Measurements from ENCODE around the gene CD59. TPM values are rescaled to one million over a fixed set of nuclear protein-coding genes. Genes with fewer than 3 reads are reported as not detected.

The CD59 gene
- total and polyA plus RNA-seq, 2 of the 4 experiments (the other 2 are of a cell fraction), result 765 to 1,140 TPM

DNA sequence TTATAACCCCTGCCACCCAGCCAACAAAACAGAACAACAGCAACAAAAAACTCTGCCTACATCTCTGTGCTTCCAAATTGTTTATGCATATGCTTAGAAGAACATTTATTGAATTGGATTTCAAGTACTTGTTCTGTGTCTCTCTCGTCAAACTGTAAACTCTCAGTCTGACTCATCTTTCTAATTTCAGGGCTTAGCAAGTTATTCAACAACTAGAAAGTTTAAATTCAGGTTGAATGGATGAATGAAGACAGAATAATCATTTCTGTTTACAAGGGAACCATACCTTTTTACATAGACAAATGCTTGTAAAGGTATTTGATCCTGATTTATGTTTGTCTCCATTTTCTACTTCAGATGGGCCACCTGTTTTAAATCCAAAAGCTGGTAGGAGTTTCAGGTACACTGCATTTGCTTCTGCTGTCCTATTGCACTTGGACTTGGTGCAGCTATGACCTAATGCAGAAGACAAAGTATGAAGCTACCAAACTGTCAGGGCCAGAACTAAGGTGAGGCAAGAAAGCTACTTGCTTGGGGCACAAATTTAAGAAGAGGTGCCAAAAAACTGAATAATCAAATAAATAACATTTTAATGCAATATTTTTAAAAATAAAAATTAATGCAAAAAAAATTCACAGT, 39.7 kb upstream of the CD59 start:
- H3K9me3 ChIP-seq (ENCODE audit: control insufficient read depth, insufficient read depth, low read length), result no peaks in the 10 kb centered on the region
- H3K4me1 ChIP-seq (ENCODE audit: control insufficient read depth, insufficient read depth, low read length), result peaks cover 18% of the 10 kb centered on the region
- no peak overlapping the region for H3K14ac ChIP-seq (replicated peaks; ENCODE audit: low read depth, low read length)
- no peak overlapping the region for H3K23ac ChIP-seq (ENCODE audit: low read depth, low read length)
- H3K79me1 ChIP-seq (ENCODE audit: low read depth in 1 of 2, low read length in 2 of 2), result peaks cover 10 to 23% of the 10 kb centered on the region in 2 experiments
- H3K4ac ChIP-seq (ENCODE audit: low read depth, low read length), result no peak overlapping the region
- no peaks in the 10 kb centered on the region for H3K36me3 ChIP-seq (ENCODE audit: control insufficient read depth, insufficient read depth, low read length)
- H2AK9ac ChIP-seq (replicated peaks; ENCODE audit: low read depth, low read length, poor library complexity), result no peak overlapping the region
- no peak overlapping the region for H3K27ac ChIP-seq (ENCODE audit: insufficient read depth, low read length)
- no peak overlapping the region for H3K56ac ChIP-seq (ENCODE audit: extremely low read depth, insufficient read depth, low read length)
- no peaks in the 10 kb centered on the region for H3K27me3 ChIP-seq (ENCODE audit: control insufficient read depth, insufficient read depth, low read length)
- peaks cover 22% of the 10 kb centered on the region for H3K9me1 ChIP-seq (ENCODE audit: insufficient read depth, low read length)
- CTCF ChIA-PET, result no interaction called here
- POLR2A ChIA-PET (ENCODE audit: unreplicated experiment), result no interaction called here
- no peak for TF ChIP-seq CEBPB (IDR thresholded peaks at IDR 0.05; ENCODE audit: low read depth, low read length)
- TF ChIP-seq BHLHE40 (IDR thresholded peaks at IDR 0.05; ENCODE audit: low read depth, low read length), result no peak
- TF ChIP-seq POLR2A (IDR thresholded peaks at IDR 0.05; ENCODE audit: low read depth, low read length), result no peak
- no peak for TF ChIP-seq MAFK (IDR thresholded peaks at IDR 0.05; ENCODE audit: low read depth, low read length)
- no peak for TF ChIP-seq RCOR1 (IDR thresholded peaks at IDR 0.05; ENCODE audit: insufficient replicate concordance, low read length)
- no peak for TF ChIP-seq CHD1 (IDR thresholded peaks at IDR 0.05; ENCODE audit: low read depth, low read length)
- TF ChIP-seq, protein P1, sequence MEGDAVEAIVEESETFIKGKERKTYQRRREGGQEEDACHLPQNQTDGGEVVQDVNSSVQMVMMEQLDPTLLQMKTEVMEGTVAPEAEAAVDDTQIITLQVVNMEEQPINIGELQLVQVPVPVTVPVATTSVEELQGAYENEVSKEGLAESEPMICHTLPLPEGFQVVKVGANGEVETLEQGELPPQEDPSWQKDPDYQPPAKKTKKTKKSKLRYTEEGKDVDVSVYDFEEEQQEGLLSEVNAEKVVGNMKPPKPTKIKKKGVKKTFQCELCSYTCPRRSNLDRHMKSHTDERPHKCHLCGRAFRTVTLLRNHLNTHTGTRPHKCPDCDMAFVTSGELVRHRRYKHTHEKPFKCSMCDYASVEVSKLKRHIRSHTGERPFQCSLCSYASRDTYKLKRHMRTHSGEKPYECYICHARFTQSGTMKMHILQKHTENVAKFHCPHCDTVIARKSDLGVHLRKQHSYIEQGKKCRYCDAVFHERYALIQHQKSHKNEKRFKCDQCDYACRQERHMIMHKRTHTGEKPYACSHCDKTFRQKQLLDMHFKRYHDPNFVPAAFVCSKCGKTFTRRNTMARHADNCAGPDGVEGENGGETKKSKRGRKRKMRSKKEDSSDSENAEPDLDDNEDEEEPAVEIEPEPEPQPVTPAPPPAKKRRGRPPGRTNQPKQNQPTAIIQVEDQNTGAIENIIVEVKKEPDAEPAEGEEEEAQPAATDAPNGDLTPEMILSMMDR (conservative IDR thresholded peaks at IDR 0.05; ENCODE audit: low read depth, low read length), result no peak
- TF ChIP-seq, protein P2, sequence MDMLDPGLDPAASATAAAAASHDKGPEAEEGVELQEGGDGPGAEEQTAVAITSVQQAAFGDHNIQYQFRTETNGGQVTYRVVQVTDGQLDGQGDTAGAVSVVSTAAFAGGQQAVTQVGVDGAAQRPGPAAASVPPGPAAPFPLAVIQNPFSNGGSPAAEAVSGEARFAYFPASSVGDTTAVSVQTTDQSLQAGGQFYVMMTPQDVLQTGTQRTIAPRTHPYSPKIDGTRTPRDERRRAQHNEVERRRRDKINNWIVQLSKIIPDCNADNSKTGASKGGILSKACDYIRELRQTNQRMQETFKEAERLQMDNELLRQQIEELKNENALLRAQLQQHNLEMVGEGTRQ (IDR thresholded peaks at IDR 0.05; ENCODE audit: low read depth, low read length), result no peak
- TF ChIP-seq MAZ (IDR thresholded peaks at IDR 0.05; ENCODE audit: borderline replicate concordance, low read depth, low read length), result no peak
- no peak for TF ChIP-seq RAD21 (IDR thresholded peaks at IDR 0.05; ENCODE audit: low read length)
- no peak for TF ChIP-seq FOS (IDR thresholded peaks at IDR 0.05; ENCODE audit: low read depth, low read length)
- TF ChIP-seq MXI1 (IDR thresholded peaks at IDR 0.05; ENCODE audit: borderline replicate concordance, low read depth, low read length), result no peak
- TF ChIP-seq, protein P3, sequence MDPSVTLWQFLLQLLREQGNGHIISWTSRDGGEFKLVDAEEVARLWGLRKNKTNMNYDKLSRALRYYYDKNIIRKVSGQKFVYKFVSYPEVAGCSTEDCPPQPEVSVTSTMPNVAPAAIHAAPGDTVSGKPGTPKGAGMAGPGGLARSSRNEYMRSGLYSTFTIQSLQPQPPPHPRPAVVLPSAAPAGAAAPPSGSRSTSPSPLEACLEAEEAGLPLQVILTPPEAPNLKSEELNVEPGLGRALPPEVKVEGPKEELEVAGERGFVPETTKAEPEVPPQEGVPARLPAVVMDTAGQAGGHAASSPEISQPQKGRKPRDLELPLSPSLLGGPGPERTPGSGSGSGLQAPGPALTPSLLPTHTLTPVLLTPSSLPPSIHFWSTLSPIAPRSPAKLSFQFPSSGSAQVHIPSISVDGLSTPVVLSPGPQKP (IDR thresholded peaks at IDR 0.05; ENCODE audit: borderline replicate concordance, low read depth, low read length), result no peak
- TF ChIP-seq NFE2L2 (IDR thresholded peaks at IDR 0.05; ENCODE audit: low read depth, low read length), result no peak
- no peak for TF ChIP-seq SMC3 (IDR thresholded peaks at IDR 0.05; ENCODE audit: low read depth, low read length)
- H2AFZ ChIP-seq (replicated peaks; ENCODE audit: low read length, poor library complexity), result no peak overlapping the region
- intact Hi-C loops (cut with micrococcal nuclease), result loop anchor here (2.0 kb wide), 1 partner anchor 53 kb away; no protein-coding TSS in a partner anchor
- no peak for ATAC-seq (ENCODE audit: low read depth)
- no TSS peak for BruUV-seq (replicated peaks)
- H2BK20ac ChIP-seq (ENCODE audit: low read depth, low read length), result no peak overlapping the region
- DNase-seq, result peak; percentile 65
- H4K5ac ChIP-seq (ENCODE audit: low read depth, low read length), result no peak overlapping the region
- no peak overlapping the region for H3K18ac ChIP-seq (ENCODE audit: low read depth, low read length)
- no peak overlapping the region for H4K91ac ChIP-seq (ENCODE audit: insufficient read depth, low read depth, low read length)
- H4K20me1 ChIP-seq (ENCODE audit: insufficient read depth, low read length), result peaks cover 8% of the 10 kb centered on the region; the same call in 1 of the 2 replicates
- no peak overlapping the region for H2BK15ac ChIP-seq (ENCODE audit: low read depth, low read length)
- dilution Hi-C loops (cut with HindIII; ENCODE audit: low sequenced_read_pairs, unreplicated experiment), result no loop called here
- in situ Hi-C loops (cut with MboI; ENCODE audit: low sequenced_read_pairs), result no loop called here
- no peak overlapping the region for H2BK120ac ChIP-seq (ENCODE audit: low read depth, low read length)
- no CpG with 5 or more reads among the region's 1 CpG for WGBS, 2 experiments (ENCODE audit: extremely low coverage in 2 of 2, insufficient read length in 1 of 2)
- H4K8ac ChIP-seq (ENCODE audit: low read depth in 2 of 2, low read length in 2 of 2), result no peak overlapping the region
- no peak overlapping the region for H3K9ac ChIP-seq (ENCODE audit: low read depth, low read length)
- no peak overlapping the region for H3K4me3 ChIP-seq (ENCODE audit: insufficient read depth, low read depth, low read length)
- H3K4me2 ChIP-seq (ENCODE audit: low read depth, low read length), result peak overlapping the region; percentile 21; the same call in 1 of the 2 replicates
- H2BK5ac ChIP-seq (ENCODE audit: low read depth, low read length, poor library complexity, severe bottlenecking), result no peak overlapping the region
- no peak overlapping the region for H2AK5ac ChIP-seq (ENCODE audit: low read depth, low read length)
